PC-3 (cell line): ENCODE data around the gene AFAP1L2.

Source experiments
- EZH2 ChIP-seq: fragments of 300-600 bp; sonication (generic); IDR thresholded peaks from one replicate; pipeline ENCODE4 v1.6.1; 2017; ENCODE audit warnings: antibody characterized with exemption, mild to moderate bottlenecking, low read length; ENCODE audit not compliant: unreplicated experiment
- TF ChIP-seq, protein P1 (sequence below): fragments of 300-600 bp; sonication (generic); conservative IDR thresholded peaks from 2 replicates; pipeline ENCODE4 v1.5.1; 2017; ENCODE audit warnings: antibody characterized with exemption, low read depth, mild to moderate bottlenecking, low read length

DNA sequence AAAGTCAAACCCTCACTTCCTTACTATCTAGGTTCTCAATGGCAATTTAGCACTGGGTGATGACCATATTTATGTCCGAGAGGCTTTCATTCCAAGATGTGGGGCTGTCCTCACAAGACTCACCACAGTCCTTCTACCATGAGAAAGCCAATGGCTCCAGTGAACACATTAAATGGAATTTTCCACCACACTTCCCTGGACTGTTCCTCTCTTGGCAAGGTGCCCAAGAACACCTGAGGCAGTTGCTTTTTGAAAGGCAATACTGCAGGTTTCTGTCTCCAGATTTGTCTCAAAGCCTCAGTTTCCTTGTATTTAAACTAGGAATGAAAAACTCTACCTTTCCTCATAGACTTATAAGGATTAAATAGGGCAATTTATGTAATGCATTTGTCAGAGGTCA, 24.2 kb downstream of the AFAP1L2 start:
- TF ChIP-seq, protein P1, sequence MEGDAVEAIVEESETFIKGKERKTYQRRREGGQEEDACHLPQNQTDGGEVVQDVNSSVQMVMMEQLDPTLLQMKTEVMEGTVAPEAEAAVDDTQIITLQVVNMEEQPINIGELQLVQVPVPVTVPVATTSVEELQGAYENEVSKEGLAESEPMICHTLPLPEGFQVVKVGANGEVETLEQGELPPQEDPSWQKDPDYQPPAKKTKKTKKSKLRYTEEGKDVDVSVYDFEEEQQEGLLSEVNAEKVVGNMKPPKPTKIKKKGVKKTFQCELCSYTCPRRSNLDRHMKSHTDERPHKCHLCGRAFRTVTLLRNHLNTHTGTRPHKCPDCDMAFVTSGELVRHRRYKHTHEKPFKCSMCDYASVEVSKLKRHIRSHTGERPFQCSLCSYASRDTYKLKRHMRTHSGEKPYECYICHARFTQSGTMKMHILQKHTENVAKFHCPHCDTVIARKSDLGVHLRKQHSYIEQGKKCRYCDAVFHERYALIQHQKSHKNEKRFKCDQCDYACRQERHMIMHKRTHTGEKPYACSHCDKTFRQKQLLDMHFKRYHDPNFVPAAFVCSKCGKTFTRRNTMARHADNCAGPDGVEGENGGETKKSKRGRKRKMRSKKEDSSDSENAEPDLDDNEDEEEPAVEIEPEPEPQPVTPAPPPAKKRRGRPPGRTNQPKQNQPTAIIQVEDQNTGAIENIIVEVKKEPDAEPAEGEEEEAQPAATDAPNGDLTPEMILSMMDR: no peak
- TF ChIP-seq EZH2: no peak
